Endothelial cell of umbilical vein (primary cell): ENCODE results near the gene OR8B4. TPM values are rescaled to one million over a fixed set of nuclear protein-coding genes. Genes with fewer than 3 reads are reported as not detected.

Experiments used
- BruUV-seq: library from RNA; stranded (reverse); fragments of 400-500 nt; replicated peaks from 2 replicates; lab custom pipeline; 2021; lab: Mats Ljungman, UMichigan
- CTCF ChIA-PET: fragments of 300-600, 350-600 bp; sonication (Branson Sonifier 250); formaldehyde crosslinking; loops from one replicate; lab custom pipeline; 2021; ENCODE audit warnings: antibody characterized with exemption, inconsistent platforms; lab: Charles Lee
- POLR2A ChIA-PET: fragments of 300-600, 350-600 bp; sonication (Branson Sonifier 250); formaldehyde crosslinking; loops from one replicate; lab custom pipeline; 2021; ENCODE audit warnings: antibody characterized with exemption, inconsistent platforms; lab: Charles Lee
- DNase-seq: peaks from one replicate; pipeline ENCODE4 v3.0.0-alpha.2; 2011; ENCODE audit warnings: low read depth, low spot score
- FAIRE-seq: peaks from 2 replicates; lab custom pipeline; 2011; peaks lifted over from hg19 to GRCh38; lab: Jason Lieb, UNC
- H2AFZ ChIP-seq: 2 replicates; pipeline ENCODE4 v1.6.0; 2012; ENCODE audit warnings: low read depth, low read length, control low read depth, inconsistent platforms
- H3K27ac ChIP-seq: 2 replicates; pipeline ENCODE4 v1.5.1; 2011; ENCODE audit warnings: low read depth, mild to moderate bottlenecking, control low read depth, low read length, moderate library complexity; ENCODE audit not compliant: insufficient read depth
- H3K27me3 ChIP-seq, 2 experiments: 2 replicates each; pipeline versions ENCODE4 v1.6.0 to v1.6.1; 2011; ENCODE audit warnings: low read length in 2 of 2, mixed read lengths in 1 of 2; ENCODE audit not compliant: control insufficient read depth in 2 of 2, insufficient read depth in 2 of 2
- H3K36me3 ChIP-seq, 2 experiments: 2 replicates in 1 of 2; 3 replicates in 1 of 2; pipeline ENCODE4 v1.5.1; 2011; ENCODE audit warnings: low read length in 2 of 2, mild to moderate bottlenecking in 1 of 2, moderate library complexity in 1 of 2; ENCODE audit not compliant: control insufficient read depth in 2 of 2, insufficient read depth in 2 of 2; ENCODE audit errors: extremely low read depth in 1 of 2
- H3K4me1 ChIP-seq: 3 replicates; pipeline ENCODE4 v1.5.1; 2011; ENCODE audit warnings: mild to moderate bottlenecking, low read length; ENCODE audit not compliant: control insufficient read depth, insufficient read depth; ENCODE audit errors: extremely low read depth
- H3K4me2 ChIP-seq: 2 replicates; pipeline ENCODE4 v1.6.1; 2011; ENCODE audit warnings: low read length, control low read depth, mixed read lengths; ENCODE audit not compliant: insufficient read depth
- H3K4me3 ChIP-seq, 3 experiments: fragments of 200-600 bp in 1 of 3; sonication (generic), shearing (Covaris generic) in 1 of 3; replicated peaks in 1 of 3; 2 replicates each; pipeline ENCODE4 v1.5.1; 2011 to 2016; ENCODE audit warnings: control low read depth in 3 of 3, low read length in 3 of 3, mild to moderate bottlenecking in 2 of 3, inconsistent platforms in 1 of 3, low read depth in 1 of 3, moderate library complexity in 1 of 3; ENCODE audit not compliant: insufficient read depth in 1 of 3
- H3K79me2 ChIP-seq: 2 replicates; pipeline ENCODE4 v1.6.0; 2012; ENCODE audit warnings: low read length, inconsistent platforms; ENCODE audit not compliant: control insufficient read depth, insufficient read depth
- H3K9ac ChIP-seq: replicated peaks from 2 replicates; pipeline ENCODE3; 2011; ENCODE audit warnings: low read length, control low read depth; ENCODE audit not compliant: insufficient read depth; ENCODE audit errors: extremely low read depth
- H3K9me1 ChIP-seq: replicated peaks from 3 replicates; pipeline ENCODE4 v1.6.0; 2011; ENCODE audit warnings: mild to moderate bottlenecking, low read length; ENCODE audit not compliant: control insufficient read depth, insufficient read depth; ENCODE audit errors: extremely low read depth
- H3K9me3 ChIP-seq: replicated peaks from 2 replicates; pipeline ENCODE4 v1.5.1; 2012; ENCODE audit warnings: low read length, inconsistent platforms; ENCODE audit not compliant: control insufficient read depth, insufficient read depth
- H4K20me1 ChIP-seq: replicated peaks from 2 replicates; pipeline ENCODE3; 2011; ENCODE audit warnings: mild to moderate bottlenecking, low read length; ENCODE audit not compliant: control insufficient read depth, insufficient read depth; ENCODE audit errors: extremely low read depth
- EZH2 ChIP-seq: IDR thresholded peaks from 2 replicates; pipeline ENCODE4 v1.6.1; 2012; ENCODE audit warnings: borderline replicate concordance, low read depth, mild to moderate bottlenecking, moderate library complexity, low read length, inconsistent platforms; ENCODE audit not compliant: severe bottlenecking
- FOS ChIP-seq: IDR thresholded peaks from 2 replicates; pipeline ENCODE4 v1.6.1; 2011; ENCODE audit warnings: mild to moderate bottlenecking, low read length, moderate library complexity, borderline replicate concordance; ENCODE audit not compliant: insufficient read depth
- GATA2 ChIP-seq: IDR thresholded peaks from 2 replicates; pipeline ENCODE4 v1.7.0; 2011; ENCODE audit warnings: low read depth, mild to moderate bottlenecking, moderate library complexity, mixed read lengths, low read length; ENCODE audit not compliant: insufficient read length, insufficient read depth
- JUN ChIP-seq: IDR thresholded peaks from 2 replicates; pipeline ENCODE4 v1.6.1; 2011; ENCODE audit warnings: borderline replicate concordance, low read depth; ENCODE audit not compliant: insufficient read length, insufficient read depth
- MYC ChIP-seq: IDR thresholded peaks from one replicate; pipeline ENCODE4 v1.6.1; 2011; ENCODE audit warnings: mild to moderate bottlenecking, low read depth, low read length
- POLR2A ChIP-seq: IDR thresholded peaks from 2 replicates; pipeline ENCODE4 v1.6.1; 2012; ENCODE audit warnings: low read depth, mild to moderate bottlenecking, control low read depth, low read length
- POLR2AphosphoS5 ChIP-seq: IDR thresholded peaks from 2 replicates; pipeline ENCODE4 v1.6.1; 2012; ENCODE audit warnings: low read depth, mild to moderate bottlenecking, control low read depth, low read length, moderate library complexity; ENCODE audit not compliant: insufficient read depth
- dilution Hi-C: fragments of 300-500 bp; cut with MboI; formaldehyde crosslinking; loops from one replicate; pipeline ENCODE4 v1.15.0; 2019; ENCODE audit warnings: low sequenced_read_pairs; ENCODE audit not compliant: extremely low pct_ligation_motif_present
- intact Hi-C: fragments of 100-400 bp; cut with micrococcal nuclease; formaldehyde crosslinking; loops from one replicate; pipeline ENCODE4 v1.10.0; 2022
- polyA plus RNA-seq, 4 experiments: library from polyadenylated mRNA; depleted of rRNA in 3 of 4; stranded (reverse) in 3 of 4; unstranded in 1 of 4; fragments of >200 nt; gene quantifications; 2 replicates each; pipeline versions ENCODE4 v1.2.1 to v1.2.3, GENCODE V29; 2011 to 2012; ENCODE audit warnings: missing spikeins in 1 of 4
- total RNA-seq: library from RNA; stranded (reverse); gene quantifications from 2 replicates; pipeline ENCODE4 v1.2.3, GENCODE V29; 2021
- TF ChIP-seq, protein P1 (sequence below), 2 donors: IDR thresholded peaks; 1 replicate in 1 of 2; 2 replicates in 1 of 2; pipeline ENCODE4 v1.5.1; 2011; ENCODE audit warnings: low read length in 2 of 2, mild to moderate bottlenecking in 2 of 2, moderate library complexity in 2 of 2, control low read depth in 1 of 2, inconsistent platforms in 1 of 2, low read depth in 1 of 2; ENCODE audit not compliant: insufficient read depth in 1 of 2; ENCODE audit errors: extremely low read depth in 1 of 2
- TF ChIP-seq, protein P2 (sequence below): IDR thresholded peaks from 2 replicates; pipeline ENCODE4 v1.6.1; 2011; ENCODE audit not compliant: insufficient read depth, insufficient read length

OR8B4 gene
- total and polyA plus RNA-seq, 2 donors (not counting 3 experiments of a cell fraction or from before 2014, with no cell fraction given): not detected

DNA sequence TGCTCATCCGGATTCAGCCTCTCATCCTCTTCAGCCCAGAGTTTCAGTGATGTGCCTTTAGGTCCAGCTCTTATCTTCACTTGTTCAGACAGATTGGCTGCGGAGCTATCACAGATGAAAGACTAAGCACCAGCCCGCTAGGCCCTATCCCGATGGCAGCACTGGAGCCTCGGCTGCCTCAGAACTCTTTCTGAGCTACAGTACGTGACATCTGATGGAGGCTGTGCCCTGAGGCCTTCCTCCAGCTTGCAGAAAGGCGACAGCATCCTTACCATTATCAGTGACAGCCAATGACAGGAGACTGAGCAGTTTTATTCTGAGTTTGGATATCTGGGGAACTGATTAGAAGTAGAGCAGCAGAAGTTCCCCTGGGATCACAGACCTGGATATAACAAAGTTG is 16.8 kb upstream of the OR8B4 start:
- Histone ChIP-seq H3K4me2 (no peak overlapping the region), H3K4me3 (no peak overlapping the region), H3K79me2 (no peaks in the 10 kb centered on the region), H3K9ac (no peak overlapping the region), H3K27me3 (no peaks in the 10 kb centered on the region), H3K9me1 (no peaks in the 10 kb centered on the region), H3K27ac (no peak overlapping the region), H3K9me3 (no peaks in the 10 kb centered on the region), H3K4me1 (no peaks in the 10 kb centered on the region), H4K20me1 (no peaks in the 10 kb centered on the region), H2AFZ (no peak overlapping the region), H3K36me3 (no peaks in the 10 kb centered on the region)
- dilution Hi-C loops: no loop called here
- no TSS peak for BruUV-seq
- ChIA-PET CTCF (no interaction called here), POLR2A (no interaction called here)
- TF ChIP-seq POLR2A (no peak), EZH2 (no peak), FOS (no peak), POLR2AphosphoS5 (no peak), JUN (no peak), GATA2 (no peak), MYC (no peak)
- TF ChIP-seq, protein P1, sequence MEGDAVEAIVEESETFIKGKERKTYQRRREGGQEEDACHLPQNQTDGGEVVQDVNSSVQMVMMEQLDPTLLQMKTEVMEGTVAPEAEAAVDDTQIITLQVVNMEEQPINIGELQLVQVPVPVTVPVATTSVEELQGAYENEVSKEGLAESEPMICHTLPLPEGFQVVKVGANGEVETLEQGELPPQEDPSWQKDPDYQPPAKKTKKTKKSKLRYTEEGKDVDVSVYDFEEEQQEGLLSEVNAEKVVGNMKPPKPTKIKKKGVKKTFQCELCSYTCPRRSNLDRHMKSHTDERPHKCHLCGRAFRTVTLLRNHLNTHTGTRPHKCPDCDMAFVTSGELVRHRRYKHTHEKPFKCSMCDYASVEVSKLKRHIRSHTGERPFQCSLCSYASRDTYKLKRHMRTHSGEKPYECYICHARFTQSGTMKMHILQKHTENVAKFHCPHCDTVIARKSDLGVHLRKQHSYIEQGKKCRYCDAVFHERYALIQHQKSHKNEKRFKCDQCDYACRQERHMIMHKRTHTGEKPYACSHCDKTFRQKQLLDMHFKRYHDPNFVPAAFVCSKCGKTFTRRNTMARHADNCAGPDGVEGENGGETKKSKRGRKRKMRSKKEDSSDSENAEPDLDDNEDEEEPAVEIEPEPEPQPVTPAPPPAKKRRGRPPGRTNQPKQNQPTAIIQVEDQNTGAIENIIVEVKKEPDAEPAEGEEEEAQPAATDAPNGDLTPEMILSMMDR (IDR thresholded peaks at IDR 0.05; ENCODE audit: extremely low read depth in 1 of 2, insufficient read depth in 1 of 2, low read depth in 1 of 2, low read length in 2 of 2): no peak
- TF ChIP-seq, protein P2, sequence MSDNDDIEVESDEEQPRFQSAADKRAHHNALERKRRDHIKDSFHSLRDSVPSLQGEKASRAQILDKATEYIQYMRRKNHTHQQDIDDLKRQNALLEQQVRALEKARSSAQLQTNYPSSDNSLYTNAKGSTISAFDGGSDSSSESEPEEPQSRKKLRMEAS: no peak
- intact Hi-C loops: no loop called here
- DNase-seq: no peak
- no peak for FAIRE-seq
